ENCODE measurements around the gene CERS1.
A peak's percentile ranks its signal among the peaks of the same experiment; 100 is the strongest.

Gene CERS1

GRCh38 chr19:18895824-18896341 lies at the start of gene CERS1:
CERS1 (minus strand) TSS chr19:18896158; CDS start chr19:18896072, 86 bp downstream.
- DNase-seq (ENCODE audit: extremely low read depth in 1 of 2, low read depth in 1 of 2): no peak

- DNase-seq (ENCODE audit: extremely low read depth in 1 of 2, low read depth in 1 of 2): no peak
Observed at GRCh38 chr19:18945297-18945696, 49.3 kb upstream of the CERS1 start.

GRCh38 chr19:18943465-18943864 lies 47.5 kb upstream of the CERS1 start:
- DNase-seq (ENCODE audit: extremely low read depth in 1 of 2, low read depth in 1 of 2): no peak

GRCh38 chr19:18942692-18943091 lies 46.7 kb upstream of the CERS1 start:
- DNase-seq (ENCODE audit: extremely low read depth in 1 of 2, low read depth in 1 of 2): no peak

- no peak for DNase-seq (ENCODE audit: extremely low read depth in 1 of 2, low read depth in 1 of 2)
Observed at GRCh38 chr19:18941628-18942354, 45.8 kb upstream of the CERS1 start.

- DNase-seq (ENCODE audit: extremely low read depth in 1 of 2, low read depth in 1 of 2): peak; percentile 30 to 75
Observed at GRCh38 chr19:18940769-18941627, 45.0 kb upstream of the CERS1 start, which contains the start of gene HOMER3. HOMER3 (minus strand) TSS chr19:18941217; CDS start chr19:18938982, 2,235 bp downstream.

- no peak for DNase-seq (ENCODE audit: extremely low read depth in 1 of 2, low read depth in 1 of 2)
Observed at GRCh38 chr19:18939922-18940768, 44.2 kb upstream of the CERS1 start.

GRCh38 chr19:18939163-18939562 lies 43.2 kb upstream of the CERS1 start:
- no peak for DNase-seq (ENCODE audit: extremely low read depth in 1 of 2, low read depth in 1 of 2)

- DNase-seq (ENCODE audit: extremely low read depth in 1 of 2, low read depth in 1 of 2): no peak
Observed at GRCh38 chr19:18933297-18933696, 37.3 kb upstream of the CERS1 start.

GRCh38 chr19:18932216-18932841 lies 36.4 kb upstream of the CERS1 start:
- DNase-seq (ENCODE audit: extremely low read depth in 1 of 2, low read depth in 1 of 2): peak; percentile 63 to 75

- no peak for DNase-seq (ENCODE audit: extremely low read depth in 1 of 2, low read depth in 1 of 2)
Observed at GRCh38 chr19:18931316-18932162, 35.6 kb upstream of the CERS1 start.

GRCh38 chr19:18929311-18929710 lies 33.4 kb upstream of the CERS1 start:
- DNase-seq (ENCODE audit: extremely low read depth in 1 of 2, low read depth in 1 of 2): no peak

GRCh38 chr19:18928018-18928805 lies 32.3 kb upstream of the CERS1 start:
- no peak for DNase-seq (ENCODE audit: extremely low read depth in 1 of 2, low read depth in 1 of 2)

- DNase-seq (ENCODE audit: extremely low read depth in 1 of 2, low read depth in 1 of 2): no peak
Observed at GRCh38 chr19:18924684-18925213, 28.8 kb upstream of the CERS1 start.

GRCh38 chr19:18922228-18922985 lies 26.4 kb upstream of the CERS1 start:
- no peak for DNase-seq (ENCODE audit: extremely low read depth in 1 of 2, low read depth in 1 of 2)

GRCh38 chr19:18921593-18921992 lies 25.6 kb upstream of the CERS1 start:
- DNase-seq (ENCODE audit: extremely low read depth in 1 of 2, low read depth in 1 of 2): no peak

GRCh38 chr19:18920400-18920799 lies 24.4 kb upstream of the CERS1 start:
- DNase-seq (ENCODE audit: extremely low read depth in 1 of 2, low read depth in 1 of 2): no peak

- DNase-seq (ENCODE audit: extremely low read depth in 1 of 2, low read depth in 1 of 2): no peak
Observed at GRCh38 chr19:18919900-18920214, 23.9 kb upstream of the CERS1 start.
